Measurements from ENCODE around the gene NANOG. TPM values are rescaled to one million over a fixed set of nuclear protein-coding genes. Genes with fewer than 3 reads are reported as not detected.
"Not testable (repeated sequence)": the region's sequence is repeated elsewhere in the genome, so short reads cannot be mapped to it uniquely, and the experiment has no call there.

The NANOG gene
- total RNA-seq, 1 experiment from 2014 or later = 178 TPM

GRCh38 chr12:7787574-7788293 is 1.5 kb upstream of the NANOG start:
- peak overlapping the region; percentile 8; the same call in 1 of the 2 replicates for H3K4me3 ChIP-seq (ENCODE audit: insufficient read depth, low read depth, low read length)
- no peaks in the 10 kb centered on the region for H3K27me3 ChIP-seq (ENCODE audit: control insufficient read depth, insufficient read depth, low read length)
- H3K36me3 ChIP-seq (replicated peaks; ENCODE audit: control insufficient read depth, insufficient read depth, low read length) = peaks cover 5% of the 10 kb centered on the region
- DNase-seq = peak; percentile 35

DNA sequence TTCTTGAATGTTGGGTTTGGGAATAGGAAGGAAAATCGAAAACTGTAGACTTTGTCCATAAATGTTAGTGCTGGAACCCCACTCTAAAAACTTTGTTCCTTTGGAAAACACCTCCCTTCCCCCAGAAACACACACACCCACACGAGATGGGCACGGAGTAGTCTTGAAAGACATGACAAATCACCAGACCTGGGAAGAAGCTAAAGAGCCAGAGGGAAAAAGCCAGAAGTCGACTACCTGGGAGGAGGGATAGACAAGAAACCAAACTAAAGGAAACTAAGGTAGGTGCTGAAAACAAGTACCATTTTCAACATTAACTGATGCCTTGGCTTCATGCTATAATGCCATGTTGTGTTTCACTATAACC is 925 bp upstream of the NANOG start:
- Histone ChIP-seq H3K27me3 (ENCODE audit: control insufficient read depth, insufficient read depth, low read length) (no peaks in the 10 kb centered on the region), H3K4me3 (ENCODE audit: insufficient read depth, low read depth, low read length) (no peak overlapping the region; the same call in 1 of the 2 replicates), H3K36me3 (replicated peaks; ENCODE audit: control insufficient read depth, insufficient read depth, low read length) (peaks cover 8% of the 10 kb centered on the region)
- DNase-seq = no peak

- H3K36me3 ChIP-seq (replicated peaks; ENCODE audit: control insufficient read depth, insufficient read depth, low read length) = peaks cover 17% of the 10 kb centered on the region
- H3K27me3 ChIP-seq (ENCODE audit: control insufficient read depth, insufficient read depth, low read length) = no peaks in the 10 kb centered on the region
- H3K4me3 ChIP-seq (ENCODE audit: insufficient read depth, low read depth, low read length) = no peak overlapping the region
- no peak for DNase-seq
Measured at GRCh38 chr12:7793211-7793610, 4.0 kb downstream of the NANOG start.

DNA sequence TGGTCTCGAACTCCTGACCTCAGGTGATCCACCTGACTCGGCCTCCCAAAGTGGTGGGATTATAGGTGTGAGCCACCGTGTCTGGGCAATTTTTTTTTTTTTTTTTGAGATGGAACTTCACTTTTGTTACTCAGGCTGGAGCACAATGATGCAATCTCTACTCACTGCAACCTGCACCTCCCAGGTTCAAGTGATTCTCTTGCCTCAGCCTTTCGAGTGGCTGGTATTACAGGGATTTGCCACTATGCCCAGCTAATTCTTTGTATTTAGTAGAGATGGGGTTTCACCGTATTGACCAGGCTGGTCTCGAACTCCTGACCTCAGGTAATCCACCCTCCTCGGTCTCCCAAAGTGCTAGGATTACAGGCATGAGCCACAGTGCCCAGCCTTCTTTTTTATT is 8.1 kb downstream of the NANOG start:
- DNase-seq; H3K4me3 ChIP-seq (ENCODE audit: insufficient read depth, low read depth, low read length); H3K27me3 ChIP-seq (ENCODE audit: control insufficient read depth, insufficient read depth, low read length): not testable (repeated sequence)
- H3K36me3 ChIP-seq (replicated peaks; ENCODE audit: control insufficient read depth, insufficient read depth, low read length) = peaks cover 20% of the 10 kb centered on the region

DNA sequence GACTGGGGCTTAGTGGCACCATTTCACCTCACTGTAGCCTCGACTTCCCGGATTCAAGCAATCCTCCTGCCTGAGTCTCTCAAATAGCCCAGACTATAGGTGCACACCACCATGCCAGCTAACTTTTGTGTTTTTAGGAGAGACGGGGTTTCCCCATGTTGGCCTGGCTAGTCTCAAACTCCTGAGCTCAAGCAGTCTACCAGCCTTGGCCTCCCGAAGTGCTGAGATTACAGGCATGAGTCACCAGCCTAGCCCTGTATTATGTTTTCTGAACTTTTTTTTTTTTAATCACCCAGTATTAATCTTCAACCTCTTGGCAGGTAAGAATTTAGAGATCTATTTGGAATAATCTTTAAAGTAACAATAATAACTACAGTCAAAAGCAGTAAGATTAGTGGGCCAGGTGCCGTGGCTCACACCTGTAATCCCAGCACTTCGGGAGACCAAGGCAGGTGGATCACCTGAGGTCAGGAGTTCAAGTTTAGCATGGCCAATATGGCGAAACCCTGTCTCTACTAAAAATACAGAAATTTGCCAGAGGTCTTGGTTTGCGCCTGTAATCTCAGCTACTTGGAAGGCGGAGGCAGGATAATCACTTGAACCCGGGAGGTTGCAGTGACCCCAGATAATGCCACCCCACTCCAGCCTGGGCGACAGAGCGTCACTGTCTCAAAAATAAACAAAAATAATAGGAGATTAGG is 8.6 kb downstream of the NANOG start:
- Histone ChIP-seq H3K27me3 (ENCODE audit: control insufficient read depth, insufficient read depth, low read length) (no peaks in the 10 kb centered on the region), H3K4me3 (ENCODE audit: insufficient read depth, low read depth, low read length) (no peak overlapping the region)
- no peak for DNase-seq

GRCh38 chr12:7798750-7799308 is 9.6 kb downstream of the NANOG start:
- DNase-seq; H3K4me3 ChIP-seq (ENCODE audit: insufficient read depth, low read depth, low read length); H3K27me3 ChIP-seq (ENCODE audit: control insufficient read depth, insufficient read depth, low read length): not testable (repeated sequence)
- peaks cover 14% of the 10 kb centered on the region for H3K36me3 ChIP-seq (replicated peaks; ENCODE audit: control insufficient read depth, insufficient read depth, low read length)

More for the DNA sequence above, 8.6 kb downstream of the NANOG start:
- peaks cover 17% of the 10 kb centered on the region for H3K36me3 ChIP-seq (replicated peaks; ENCODE audit: control insufficient read depth, insufficient read depth, low read length)

GRCh38 chr12:7801460-7801859 is 12.3 kb downstream of the NANOG start:
- H3K36me3 ChIP-seq (replicated peaks; ENCODE audit: control insufficient read depth, insufficient read depth, low read length) = peaks cover 11% of the 10 kb centered on the region
- H3K27me3 ChIP-seq (ENCODE audit: control insufficient read depth, insufficient read depth, low read length) = no peaks in the 10 kb centered on the region
- no peak overlapping the region for H3K4me3 ChIP-seq (ENCODE audit: insufficient read depth, low read depth, low read length)

GRCh38 chr12:7806319-7806718 is 17.1 kb downstream of the NANOG start:
- not testable (repeated sequence) for H3K36me3 ChIP-seq (replicated peaks; ENCODE audit: control insufficient read depth, insufficient read depth, low read length)

More at GRCh38 chr12:7801460-7801859, 12.3 kb downstream of the NANOG start:
- DNase-seq = no peak

DNA sequence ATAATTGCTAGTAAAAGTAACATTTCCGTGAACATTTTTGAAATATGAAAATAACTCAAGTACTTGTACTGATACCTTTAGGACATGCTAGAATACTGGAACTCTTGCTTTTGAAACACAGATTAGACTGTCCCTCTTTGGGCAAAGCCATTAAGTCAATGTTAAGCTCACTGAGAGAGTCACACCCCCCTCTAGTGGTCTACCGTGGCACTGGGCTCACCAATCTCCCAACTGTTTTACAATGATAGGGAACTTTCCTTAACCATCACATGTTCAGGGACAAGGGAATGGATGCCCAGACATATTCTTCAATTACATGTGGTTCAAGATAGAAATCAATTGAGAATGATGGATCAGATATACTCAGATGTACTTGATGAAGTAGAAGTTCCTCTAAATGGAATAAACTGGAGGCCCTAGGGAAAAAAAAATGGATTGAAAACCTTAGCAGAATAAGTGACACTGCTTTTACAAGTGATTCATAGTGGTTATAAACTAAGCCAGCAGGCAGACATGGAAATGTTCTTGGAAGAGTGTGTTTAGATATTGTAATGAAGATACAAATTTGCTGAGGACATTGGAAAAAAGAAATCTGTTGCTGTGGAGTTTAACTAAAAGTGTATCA is 17.8 kb downstream of the NANOG start:
- Histone ChIP-seq H3K36me3 (replicated peaks; ENCODE audit: control insufficient read depth, insufficient read depth, low read length) (no peaks in the 10 kb centered on the region; the same call in 1 of the 2 replicates), H3K27me3 (ENCODE audit: control insufficient read depth, insufficient read depth, low read length) (no peaks in the 10 kb centered on the region), H3K4me3 (ENCODE audit: insufficient read depth, low read depth, low read length) (no peak overlapping the region)
- DNase-seq = peak; percentile 80

More at GRCh38 chr12:7806319-7806718, 17.1 kb downstream of the NANOG start:
- H3K4me3 ChIP-seq (ENCODE audit: insufficient read depth, low read depth, low read length); DNase-seq; H3K27me3 ChIP-seq (ENCODE audit: control insufficient read depth, insufficient read depth, low read length): not testable (repeated sequence)

DNA sequence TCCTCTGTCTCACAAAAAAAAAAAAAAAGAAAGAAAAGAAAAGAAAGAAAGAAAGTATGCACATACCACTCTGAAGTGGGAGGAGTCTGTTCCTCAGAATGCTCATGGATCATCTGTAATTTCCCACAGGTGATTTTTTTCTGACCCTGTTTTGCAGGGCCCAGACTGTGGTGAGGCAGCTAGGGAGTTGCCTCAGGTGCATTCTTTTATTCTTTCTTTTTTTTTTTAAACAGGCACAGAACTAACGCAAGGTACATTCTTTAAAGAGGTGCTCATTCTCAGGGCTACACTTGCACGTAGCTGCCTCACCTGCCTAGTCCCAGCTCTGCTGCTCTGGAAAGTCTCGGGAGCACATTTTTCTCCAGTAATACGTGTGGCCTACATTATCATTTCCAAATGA is 36.6 kb downstream of the NANOG start:
- DNase-seq; H3K36me3 ChIP-seq (replicated peaks; ENCODE audit: control insufficient read depth, insufficient read depth, low read length); H3K4me3 ChIP-seq (ENCODE audit: insufficient read depth, low read depth, low read length); H3K27me3 ChIP-seq (ENCODE audit: control insufficient read depth, insufficient read depth, low read length): not testable (repeated sequence)

GRCh38 chr12:7829737-7830136 is 40.5 kb downstream of the NANOG start:
- DNase-seq; H3K27me3 ChIP-seq (ENCODE audit: control insufficient read depth, insufficient read depth, low read length); H3K4me3 ChIP-seq (ENCODE audit: insufficient read depth, low read depth, low read length); H3K36me3 ChIP-seq (replicated peaks; ENCODE audit: control insufficient read depth, insufficient read depth, low read length): not testable (repeated sequence)

DNA sequence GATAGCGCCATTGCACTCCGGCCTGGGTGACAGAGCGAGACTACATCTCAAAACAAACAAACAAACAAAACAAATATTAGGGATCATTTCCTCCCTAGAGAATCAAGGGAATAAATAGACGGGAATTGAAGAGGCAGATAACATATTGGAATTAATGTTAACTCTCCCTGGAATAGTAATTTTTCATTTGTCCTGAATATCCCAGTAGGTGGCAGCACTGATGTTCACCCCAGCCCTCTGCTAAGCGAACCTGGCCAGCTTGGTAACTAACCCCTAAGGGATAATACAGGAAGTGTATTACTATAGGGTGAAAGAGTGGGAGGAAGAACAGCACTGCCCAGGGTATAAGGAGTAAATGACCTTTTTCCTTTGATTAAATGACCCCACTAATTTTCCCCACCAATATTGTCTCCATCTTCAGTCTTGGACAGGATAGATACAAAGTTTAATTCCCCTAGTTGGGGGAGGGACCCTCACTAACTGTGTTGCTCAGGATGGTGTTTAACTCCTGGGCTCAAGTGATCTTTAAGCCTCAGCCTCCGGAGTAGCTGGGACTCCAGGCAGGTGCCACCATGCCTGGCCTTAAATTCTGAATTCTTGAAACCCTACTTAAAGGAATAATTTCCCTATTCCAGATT is 43.0 kb downstream of the NANOG start:
- DNase-seq = peak; percentile 77
- Histone ChIP-seq H3K4me3 (ENCODE audit: insufficient read depth, low read depth, low read length) (no peak overlapping the region), H3K36me3 (replicated peaks; ENCODE audit: control insufficient read depth, insufficient read depth, low read length) (no peaks in the 10 kb centered on the region), H3K27me3 (ENCODE audit: control insufficient read depth, insufficient read depth, low read length) (no peaks in the 10 kb centered on the region)

DNA sequence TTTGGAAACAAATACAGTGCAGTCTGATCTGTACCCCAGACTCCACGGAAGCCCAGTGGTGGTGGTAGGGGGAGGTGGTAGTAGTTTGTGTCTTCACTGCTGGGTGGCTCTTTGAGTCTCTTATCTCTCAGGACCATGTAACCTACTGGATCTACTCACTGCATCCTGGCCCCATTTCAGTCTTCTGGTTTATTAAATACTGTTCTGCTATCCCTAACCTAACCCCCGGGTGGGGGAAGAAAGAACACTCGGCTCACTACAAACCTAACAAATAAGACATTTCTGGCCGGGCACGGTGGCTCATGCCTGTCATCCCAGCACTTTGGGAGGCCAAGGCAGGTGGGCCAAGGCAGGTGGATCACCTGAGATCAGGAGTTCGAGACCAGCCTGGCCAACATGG is 44.0 kb downstream of the NANOG start:
- not testable (repeated sequence) for H3K36me3 ChIP-seq (replicated peaks; ENCODE audit: control insufficient read depth, insufficient read depth, low read length); DNase-seq; H3K4me3 ChIP-seq (ENCODE audit: insufficient read depth, low read depth, low read length); H3K27me3 ChIP-seq (ENCODE audit: control insufficient read depth, insufficient read depth, low read length)

- Histone ChIP-seq H3K36me3 (replicated peaks; ENCODE audit: control insufficient read depth, insufficient read depth, low read length) (no peaks in the 10 kb centered on the region), H3K27me3 (ENCODE audit: control insufficient read depth, insufficient read depth, low read length) (no peaks in the 10 kb centered on the region), H3K4me3 (ENCODE audit: insufficient read depth, low read depth, low read length) (no peak overlapping the region)
- no peak for DNase-seq
Measured at GRCh38 chr12:7833831-7834230, 44.6 kb downstream of the NANOG start.
